ENCODE results near the gene CATSPER1. TPM values are rescaled to one million over a fixed set of nuclear protein-coding genes. Genes with fewer than 3 reads are reported as not detected.
A peak's percentile ranks its signal among the peaks of the same experiment; 100 is the strongest.

The CATSPER1 gene
- total and polyA plus RNA-seq, 2 experiments from 2014 or later = not detected

- no peaks in the 10 kb centered on the region for H4K20me1 ChIP-seq (replicated peaks; ENCODE audit: insufficient read depth)
- Mint-ChIP-seq H3K27ac (no peak overlapping the region), H3K27me3 (ENCODE audit: insufficient read depth, low read depth, poor library complexity) (peaks cover 15% of the 10 kb centered on the region), H3K4me3 (peak overlapping the region; percentile 56; the same call in 2 of the 3 replicates), H3K9me3 (no peaks in the 10 kb centered on the region), H3K36me3 (ENCODE audit: low read depth) (no peaks in the 10 kb centered on the region), H3K4me1 (peaks cover 6% of the 10 kb centered on the region; the same call in 2 of the 3 replicates)
- H3K27me3 ChIP-seq (ENCODE audit: insufficient read depth) = peaks cover 23% of the 10 kb centered on the region
- no peak overlapping the region for H3K27ac ChIP-seq (ENCODE audit: low read depth)
- H3K9me2 ChIP-seq (ENCODE audit: insufficient read depth) = no peaks in the 10 kb centered on the region
- 0 out of 2 replicates have a peak, but pooled peaks cover 3% of the 10 kb centered on the region for H3F3A ChIP-seq (replicated peaks; ENCODE audit: low read depth)
- no peaks in the 10 kb centered on the region for H3K4me1 ChIP-seq (ENCODE audit: insufficient read depth)
- H3K4me2 ChIP-seq = peak overlapping the region; percentile 80
- H3K79me2 ChIP-seq (replicated peaks; ENCODE audit: insufficient read depth) = no peaks in the 10 kb centered on the region
- H2AFZ ChIP-seq = peak overlapping the region; percentile 97; the same call in 1 of the 2 replicates
- no peaks in the 10 kb centered on the region for H3K36me3 ChIP-seq (ENCODE audit: insufficient read depth)
- DNase-seq (ENCODE audit: low spot score) = no peak
- TF ChIP-seq POLR2AphosphoS5 (IDR thresholded peaks at IDR 0.05; ENCODE audit: low read depth) = no peak
- no peak for TF ChIP-seq CREB1 (CRISPR knock-in tag; IDR thresholded peaks at IDR 0.05; ENCODE audit: low read depth)
- TF ChIP-seq ZNF462 (CRISPR knock-in tag; IDR thresholded peaks at IDR 0.05) = no peak
- no peak for TF ChIP-seq EZH2phosphoT487 (IDR thresholded peaks at IDR 0.05; ENCODE audit: unreplicated experiment)
- TF ChIP-seq ZNF331 (CRISPR knock-in tag; IDR thresholded peaks at IDR 0.05; ENCODE audit: low read depth) = no peak
- TF ChIP-seq EZH2 (IDR thresholded peaks at IDR 0.05; ENCODE audit: low read depth, unreplicated experiment) = no peak
- TF ChIP-seq STAT1 (IDR thresholded peaks at IDR 0.05; ENCODE audit: unreplicated experiment) = no peak
- TF ChIP-seq CTCF (conservative IDR thresholded peaks at IDR 0.05; ENCODE audit: low read depth in 2 of 2) = no peak
- TF ChIP-seq REST (IDR thresholded peaks at IDR 0.05; ENCODE audit: unreplicated experiment) = no peak
- TF ChIP-seq JUNB (IDR thresholded peaks at IDR 0.05; ENCODE audit: unreplicated experiment) = no peak
- TF ChIP-seq ETS1 (IDR thresholded peaks at IDR 0.05) = no peak
- TF ChIP-seq ZNF114 (CRISPR knock-in tag; IDR thresholded peaks at IDR 0.05) = no peak
- no peak for TF ChIP-seq NANOG (IDR thresholded peaks at IDR 0.05; ENCODE audit: borderline replicate concordance)
- ATAC-seq = no peak
- peak overlapping the region; percentile 57 for H3K4me3 ChIP-seq
Measured at GRCh38 chr11:66012371-66012945, 13.8 kb downstream of the CATSPER1 start.
